ENCODE results near the gene PLD6.
"Not testable (repeated sequence)": the region's sequence is repeated elsewhere in the genome, so short reads cannot be mapped to it uniquely, and the experiment has no call there.

PLD6 gene

DNA sequence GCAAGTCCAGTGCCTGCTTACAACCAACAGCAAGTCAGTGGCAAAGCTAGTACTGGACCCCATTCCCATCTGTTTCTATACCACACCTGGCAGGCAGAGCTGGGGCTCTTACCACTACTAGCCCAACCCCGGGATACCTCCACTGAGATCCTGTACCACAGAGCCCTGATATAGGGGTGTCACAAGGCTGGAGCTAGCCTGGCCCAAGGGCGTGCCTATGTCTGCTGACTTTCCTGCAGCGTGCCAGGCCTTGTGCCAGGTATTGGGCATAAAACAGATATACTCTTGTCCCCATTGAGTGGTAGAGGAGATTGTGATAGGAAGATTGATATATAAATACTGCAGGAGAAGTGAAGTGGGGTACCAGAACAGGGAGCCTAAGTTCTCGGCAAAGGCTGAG lies 44.4 kb downstream of the PLD6 start:
- TF ChIP-seq CTCF (IDR thresholded peaks at IDR 0.05; ENCODE audit: low read depth, low read length, missing control alignments): no peak
- no peak for DNase-seq (ENCODE audit: low read depth)
- in situ Hi-C loops (cut with HindIII; ENCODE audit: low sequenced_read_pairs): no loop called here
- no peak overlapping the region for H3K4me3 ChIP-seq (ENCODE audit: low read depth, low read length)

DNA sequence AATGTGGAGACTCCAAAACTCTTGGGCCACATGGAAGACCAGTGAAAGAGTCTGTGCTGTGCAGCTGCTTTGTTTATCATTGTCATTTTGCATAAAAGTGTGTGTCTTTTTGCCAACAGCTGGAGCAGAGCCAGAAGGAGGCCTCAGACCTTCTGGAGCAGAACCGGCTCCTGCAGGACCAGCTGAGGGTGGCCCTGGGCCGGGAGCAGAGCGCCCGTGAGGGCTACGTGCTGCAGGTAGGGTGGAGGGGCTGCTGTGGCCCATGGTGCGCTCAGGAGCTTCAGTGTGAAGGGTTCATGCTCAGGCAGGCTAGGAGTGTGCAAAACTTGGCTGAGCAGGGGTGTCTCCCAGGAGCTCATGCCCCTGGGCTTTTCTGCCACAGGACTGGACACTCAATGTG lies 45.0 kb downstream of the PLD6 start:
- in situ Hi-C loops (cut with HindIII; ENCODE audit: low sequenced_read_pairs): no loop called here
- no peak for DNase-seq (ENCODE audit: low read depth)
- H3K4me3 ChIP-seq (ENCODE audit: low read depth, low read length): no peak overlapping the region
- no peak for TF ChIP-seq CTCF (IDR thresholded peaks at IDR 0.05; ENCODE audit: low read depth, low read length, missing control alignments)

DNA sequence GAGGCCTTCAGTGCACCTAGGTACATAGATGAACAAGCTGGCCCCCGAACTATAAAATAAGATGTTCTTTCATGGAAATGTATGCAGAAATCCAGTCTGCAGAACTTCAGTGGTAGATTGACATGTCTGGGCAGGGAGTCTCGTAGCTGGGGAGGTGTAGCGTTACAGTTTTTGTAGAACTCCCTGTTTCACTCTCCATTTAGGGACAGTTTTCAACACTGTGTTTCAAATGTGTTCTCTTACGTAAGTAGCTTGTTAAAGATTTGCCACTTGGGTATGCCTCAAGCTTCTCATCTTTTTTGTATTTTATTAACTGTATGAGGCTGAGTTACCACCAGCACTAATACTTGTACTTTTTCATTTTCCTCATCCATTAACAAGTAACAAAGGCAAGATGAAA lies 46.6 kb downstream of the PLD6 start:
- TF ChIP-seq CTCF (IDR thresholded peaks at IDR 0.05; ENCODE audit: low read depth, low read length, missing control alignments): no peak

DNA sequence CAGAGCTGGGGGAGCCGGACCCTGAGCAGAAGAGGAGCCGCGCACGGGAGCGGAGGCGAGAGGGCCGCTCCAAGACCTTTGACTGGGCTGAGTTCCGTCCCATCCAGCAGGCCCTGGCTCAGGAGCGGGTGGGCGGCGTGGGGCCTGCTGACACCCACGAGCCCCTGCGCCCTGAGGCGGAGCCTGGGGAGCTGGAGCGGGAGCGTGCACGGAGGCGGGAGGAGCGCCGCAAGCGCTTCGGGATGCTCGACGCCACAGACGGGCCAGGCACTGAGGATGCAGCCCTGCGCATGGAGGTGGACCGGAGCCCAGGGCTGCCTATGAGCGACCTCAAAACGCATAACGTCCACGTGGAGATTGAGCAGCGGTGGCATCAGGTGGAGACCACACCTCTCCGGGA lies 47.6 kb downstream of the PLD6 start:
- in situ Hi-C loops (cut with HindIII; ENCODE audit: low sequenced_read_pairs): loop anchor here (5.0 kb wide), 1 partner anchor 106 kb away; no protein-coding TSS in a partner anchor

More for the DNA sequence above, 46.6 kb downstream of the PLD6 start:
- no peak overlapping the region for H3K4me3 ChIP-seq (ENCODE audit: low read depth, low read length)
- in situ Hi-C loops (cut with HindIII; ENCODE audit: low sequenced_read_pairs): loop anchor here (5.0 kb wide), 1 partner anchor 107 kb away; no protein-coding TSS in a partner anchor
- no peak for DNase-seq (ENCODE audit: low read depth)

DNA sequence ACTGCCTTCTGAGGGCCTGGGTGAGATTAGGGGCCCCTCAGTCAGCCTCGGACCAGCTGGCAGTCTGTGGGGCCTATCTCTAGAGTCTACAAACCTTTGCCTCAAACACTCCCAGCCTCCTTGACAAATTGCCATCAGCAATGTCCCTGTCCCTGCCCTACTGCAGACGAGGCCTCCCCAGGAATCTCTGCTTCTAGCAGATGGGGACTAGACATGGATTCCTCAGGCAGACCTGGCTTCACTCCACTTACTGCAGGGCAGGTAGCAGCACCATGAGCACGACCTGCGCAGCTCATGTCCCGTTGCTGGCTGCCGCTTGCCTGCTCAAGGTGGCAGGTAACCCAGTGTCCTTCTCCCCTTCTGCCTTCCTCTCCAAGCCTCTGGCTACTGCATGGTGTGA lies 49.1 kb downstream of the PLD6 start:
- H3K4me3 ChIP-seq (ENCODE audit: low read depth, low read length): no peak overlapping the region
- TF ChIP-seq CTCF (IDR thresholded peaks at IDR 0.05; ENCODE audit: low read depth, low read length, missing control alignments): no peak
- in situ Hi-C loops (cut with HindIII; ENCODE audit: low sequenced_read_pairs): loop anchor here (5.0 kb wide), 1 partner anchor 105 kb away; no protein-coding TSS in a partner anchor
- DNase-seq (ENCODE audit: low read depth): no peak

More for the DNA sequence above, 47.6 kb downstream of the PLD6 start:
- not testable (repeated sequence) for H3K4me3 ChIP-seq (ENCODE audit: low read depth, low read length); DNase-seq (ENCODE audit: low read depth)

DNA sequence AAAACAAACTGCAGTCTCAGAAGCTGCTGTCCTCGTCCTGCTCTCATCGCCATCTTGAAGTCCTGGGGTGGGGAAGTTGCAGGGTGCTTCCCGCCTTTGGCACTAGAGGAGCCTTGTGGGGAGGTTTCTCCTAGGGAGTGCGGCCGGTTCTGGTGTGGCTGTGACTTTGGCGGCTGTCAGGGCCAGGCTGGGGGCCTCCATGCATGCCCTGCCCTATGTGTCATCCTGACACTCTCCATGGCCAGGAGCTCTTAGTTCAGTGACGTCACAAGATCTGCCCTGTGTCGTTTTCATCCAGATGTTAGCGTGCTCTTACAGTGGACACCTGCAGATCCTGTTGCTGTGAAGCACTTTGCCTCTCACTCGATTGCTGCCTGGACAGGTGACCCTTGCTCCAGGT lies 49.6 kb downstream of the PLD6 start:
- DNase-seq (ENCODE audit: low read depth): no peak
- no peak for TF ChIP-seq CTCF (IDR thresholded peaks at IDR 0.05; ENCODE audit: low read depth, low read length, missing control alignments)
- H3K4me3 ChIP-seq (ENCODE audit: low read depth, low read length): no peak overlapping the region
- in situ Hi-C loops (cut with HindIII; ENCODE audit: low sequenced_read_pairs): loop anchor here (5.0 kb wide), 1 partner anchor 104 kb away; no protein-coding TSS in a partner anchor

GRCh38 chr17:17156107-17156506 lies 50.0 kb downstream of the PLD6 start:
- no peak for TF ChIP-seq CTCF (IDR thresholded peaks at IDR 0.05; ENCODE audit: low read depth, low read length, missing control alignments)

More at GRCh38 chr17:17156107-17156506, 50.0 kb downstream of the PLD6 start:
- H3K4me3 ChIP-seq (ENCODE audit: low read depth, low read length): no peak overlapping the region
- peak; percentile 71 for DNase-seq (ENCODE audit: low read depth)
- in situ Hi-C loops (cut with HindIII; ENCODE audit: low sequenced_read_pairs): loop anchor here (5.0 kb wide), 1 partner anchor 104 kb away; no protein-coding TSS in a partner anchor

Measured in astrocyte of the cerebellum (primary cell).